Omental fat pad (tissue), 4 donors: Measurements from ENCODE around the gene APOA4. TPM values are rescaled to one million over a fixed set of nuclear protein-coding genes. Genes with fewer than 3 reads are reported as not detected.

ENCODE experiments used
- ATAC-seq: fragments of 150-250 bp; one replicate; pipeline ENCODE4 v1.9.1; 2016; ENCODE audit warnings: mild to moderate bottlenecking, moderate library complexity; ENCODE audit not compliant: low FRiP score
- DNase-seq: peaks from one replicate; pipeline ENCODE4 v3.0.0-alpha.2; 2019; ENCODE audit warnings: low spot score
- total RNA-seq, 4 donors: library from RNA; depleted of rRNA; stranded (reverse); fragments of >200 nt; gene quantifications; one replicate each; pipeline ENCODE4 v1.1.0, GENCODE V29; 2016
- TF ChIP-seq, protein P1 (sequence below), 3 donors: fragments of 450-650 bp; IDR thresholded peaks; one replicate each; pipeline ENCODE4 v1.5.1; 2016 to 2017; ENCODE audit warnings: antibody characterized with exemption in 3 of 3, mild to moderate bottlenecking in 3 of 3, moderate library complexity in 2 of 3

The APOA4 gene
- total RNA-seq, 4 donors from 2014 or later, result 1.1 TPM; not detected in 3

DNA sequence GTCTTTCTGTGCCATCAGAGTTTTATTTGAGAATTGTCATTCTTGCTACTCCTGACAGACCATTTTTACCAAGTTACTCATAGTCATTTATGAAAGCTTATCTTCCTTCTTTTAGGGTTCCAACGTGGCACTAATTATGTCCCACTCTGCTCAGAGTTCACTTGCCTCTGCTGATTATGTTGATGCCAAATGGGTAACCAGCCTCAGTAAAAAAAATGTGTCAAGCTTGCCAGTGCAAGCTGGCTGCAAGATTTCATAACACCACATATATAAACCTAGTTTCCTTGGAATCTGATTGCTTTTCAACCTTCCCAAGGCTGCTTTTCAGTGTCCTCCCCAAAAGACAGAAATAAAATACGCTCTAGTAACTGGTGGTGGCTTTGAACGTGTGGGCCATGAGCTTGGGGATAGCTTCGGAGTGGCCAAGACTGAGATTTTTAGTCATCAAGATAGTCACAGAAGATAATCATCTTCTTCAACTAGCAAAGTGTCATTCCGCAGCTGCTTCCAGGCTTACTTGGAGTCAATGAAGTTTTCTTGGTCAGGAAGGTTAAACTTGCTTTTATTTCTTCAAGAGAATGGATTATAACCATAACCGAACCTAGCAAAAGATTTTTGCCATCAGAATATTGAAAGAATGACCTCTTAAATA is 43.8 kb upstream of the APOA4 start:
- no peak for DNase-seq
- ATAC-seq, result no peak
- TF ChIP-seq, protein P1, sequence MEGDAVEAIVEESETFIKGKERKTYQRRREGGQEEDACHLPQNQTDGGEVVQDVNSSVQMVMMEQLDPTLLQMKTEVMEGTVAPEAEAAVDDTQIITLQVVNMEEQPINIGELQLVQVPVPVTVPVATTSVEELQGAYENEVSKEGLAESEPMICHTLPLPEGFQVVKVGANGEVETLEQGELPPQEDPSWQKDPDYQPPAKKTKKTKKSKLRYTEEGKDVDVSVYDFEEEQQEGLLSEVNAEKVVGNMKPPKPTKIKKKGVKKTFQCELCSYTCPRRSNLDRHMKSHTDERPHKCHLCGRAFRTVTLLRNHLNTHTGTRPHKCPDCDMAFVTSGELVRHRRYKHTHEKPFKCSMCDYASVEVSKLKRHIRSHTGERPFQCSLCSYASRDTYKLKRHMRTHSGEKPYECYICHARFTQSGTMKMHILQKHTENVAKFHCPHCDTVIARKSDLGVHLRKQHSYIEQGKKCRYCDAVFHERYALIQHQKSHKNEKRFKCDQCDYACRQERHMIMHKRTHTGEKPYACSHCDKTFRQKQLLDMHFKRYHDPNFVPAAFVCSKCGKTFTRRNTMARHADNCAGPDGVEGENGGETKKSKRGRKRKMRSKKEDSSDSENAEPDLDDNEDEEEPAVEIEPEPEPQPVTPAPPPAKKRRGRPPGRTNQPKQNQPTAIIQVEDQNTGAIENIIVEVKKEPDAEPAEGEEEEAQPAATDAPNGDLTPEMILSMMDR (IDR thresholded peaks at IDR 0.05), result no peak

DNA sequence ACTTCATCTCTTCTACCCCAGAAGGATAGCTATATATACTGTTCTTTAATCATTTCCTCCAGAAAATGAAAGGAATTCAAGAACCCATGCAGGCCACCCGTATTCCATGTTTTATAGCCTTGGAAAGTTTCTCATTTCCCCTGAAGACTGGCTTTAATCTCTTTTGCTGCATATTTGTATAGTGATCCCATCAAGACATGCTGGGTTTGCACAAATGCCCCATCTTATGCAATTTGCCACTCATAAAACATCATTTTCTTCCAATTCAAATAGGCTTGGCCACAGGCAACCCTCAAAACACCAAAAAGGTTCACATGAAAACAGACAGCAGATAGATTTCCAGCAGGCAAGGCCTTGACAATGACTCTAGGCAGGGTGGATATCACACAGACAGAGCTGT is 42.6 kb upstream of the APOA4 start:
- TF ChIP-seq, protein P1 (IDR thresholded peaks at IDR 0.05), result no peak
- no peak for DNase-seq
- no peak for ATAC-seq

DNA sequence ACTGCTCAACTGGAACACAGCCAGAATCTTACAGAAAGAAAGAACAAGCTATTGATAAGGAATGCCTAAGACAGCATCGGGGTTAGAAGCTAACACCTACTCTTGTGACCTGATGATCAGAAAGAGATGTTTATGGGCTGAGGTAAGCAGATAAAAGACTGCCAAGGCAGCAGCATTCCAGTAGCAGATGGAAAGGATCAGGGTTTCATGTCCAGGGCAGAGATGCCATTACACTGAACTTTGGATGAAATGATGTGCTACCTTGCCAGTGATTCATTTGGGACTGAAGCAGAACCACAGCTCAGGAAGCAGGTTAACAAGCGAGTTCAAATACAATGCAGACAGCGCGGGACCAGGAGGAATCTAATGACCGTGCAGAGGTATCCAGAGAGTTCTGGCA is 41.4 kb upstream of the APOA4 start:
- no peak for ATAC-seq
- TF ChIP-seq, protein P1 (IDR thresholded peaks at IDR 0.05), result no peak

GRCh38 chr11:116862951-116863350 is 39.8 kb upstream of the APOA4 start:
- ATAC-seq, result no peak

More for the DNA sequence above, 41.4 kb upstream of the APOA4 start:
- DNase-seq, result no peak

GRCh38 chr11:116862185-116862584 is 39.1 kb upstream of the APOA4 start:
- ATAC-seq (no peak), DNase-seq (no peak)
- TF ChIP-seq, protein P1 (IDR thresholded peaks at IDR 0.05), result no peak

More at GRCh38 chr11:116862951-116863350, 39.8 kb upstream of the APOA4 start:
- TF ChIP-seq, protein P1 (IDR thresholded peaks at IDR 0.05), result no peak
- DNase-seq, result no peak

- TF ChIP-seq, protein P1 (IDR thresholded peaks at IDR 0.05), result no peak
- DNase-seq, result no peak
- ATAC-seq, result no peak
Observed at GRCh38 chr11:116861539-116861938, 38.4 kb upstream of the APOA4 start.

- DNase-seq (no peak), ATAC-seq (no peak)
- TF ChIP-seq, protein P1 (IDR thresholded peaks at IDR 0.05), result no peak
Observed at GRCh38 chr11:116860303-116860702, 37.2 kb upstream of the APOA4 start.
